Spleen (tissue), 11 donors: Measurements from ENCODE around the gene CMIP. TPM values are rescaled to one million over a fixed set of nuclear protein-coding genes. Genes with fewer than 3 reads are reported as not detected.

Experiments used
- DNase-seq: peaks from one replicate; pipeline ENCODE4 v3.0.0-alpha.2; 2020
- H3K27ac ChIP-seq, 8 donors: fragments of 200-600 bp; sonication (generic) in 7 of 8; 1 replicate in 4 of 8; 2 replicates in 4 of 8; pipeline versions ENCODE4 v1.5.0 to v1.8.0; 2016 to 2021; ENCODE audit warnings: inconsistent platforms in 4 of 8, mild to moderate bottlenecking in 4 of 8, moderate library complexity in 1 of 8
- H3K27me3 ChIP-seq, 7 donors: fragments of 200-600 bp; sonication (generic) in 6 of 7; replicated peaks in 1 of 7; 1 replicate in 4 of 7; 2 replicates in 3 of 7; pipeline versions ENCODE4 v1.5.0 to v1.8.0; 2016 to 2021; ENCODE audit warnings: inconsistent platforms in 3 of 7, mild to moderate bottlenecking in 1 of 7
- H3K36me3 ChIP-seq, 6 donors: fragments of 200-600 bp; sonication (generic) in 5 of 6; 1 replicate in 4 of 6; 2 replicates in 2 of 6; pipeline versions ENCODE4 v1.5.0 to v1.8.0; 2016 to 2021; ENCODE audit warnings: inconsistent platforms in 2 of 6
- H3K4me1 ChIP-seq, 6 donors: fragments of 200-600 bp; sonication (generic) in 5 of 6; 1 replicate in 3 of 6; 2 replicates in 3 of 6; pipeline versions ENCODE4 v1.5.0 to v1.8.0; 2016 to 2021; ENCODE audit warnings: inconsistent platforms in 3 of 6
- H3K4me3 ChIP-seq, 8 donors: fragments of 200-600 bp; sonication (generic) in 7 of 8; 1 replicate in 4 of 8; 2 replicates in 4 of 8; pipeline versions ENCODE4 v1.5.0 to v1.8.0; 2016 to 2021; ENCODE audit warnings: inconsistent platforms in 4 of 8, mild to moderate bottlenecking in 4 of 8, moderate library complexity in 2 of 8
- H3K9me3 ChIP-seq, 8 donors: fragments of 200-600 bp; sonication (generic) in 7 of 8; 1 replicate in 4 of 8; 2 replicates in 4 of 8; pipeline versions ENCODE4 v1.5.0 to v1.8.0; 2016 to 2021; ENCODE audit warnings: inconsistent platforms in 4 of 8
- POLR2A ChIP-seq, 3 donors: fragments of 450-650 bp; IDR thresholded peaks; one replicate each; pipeline ENCODE4 v1.5.1; 2017; ENCODE audit warnings: antibody characterized with exemption in 3 of 3, mild to moderate bottlenecking in 1 of 3
- POLR2AphosphoS5 ChIP-seq, 3 donors: sonication (generic); formaldehyde crosslinking; IDR thresholded peaks; one replicate each; pipeline ENCODE4 v1.5.1; 2017; ENCODE audit warnings: antibody characterized with exemption in 3 of 3
- WGBS, 5 donors: extraction: QIAGEN DNeasy Blood & Tissue Kit in 3 of 5; methylation state at CpG; one replicate each; pipeline versions ENCODE4 v1.1.5 to v1.1.7; 2013 to 2018; 5-methylcytosine and 5-hydroxymethylcytosine counted together
- intact Hi-C: fragments of 100-400 bp; cut with DNase I; formaldehyde crosslinking; loops from one replicate; pipeline ENCODE4 v1.15.0; 2023; ENCODE audit warnings: low total_unique reads
- polyA plus RNA-seq, 3 donors: library from polyadenylated mRNA; stranded (reverse); fragments of 200-250 nt; gene quantifications; one replicate each; pipeline ENCODE4 v1.2.1, GENCODE V29; 2013
- total RNA-seq, 7 donors: library from RNA; depleted of rRNA in 3 of 7; stranded (reverse); fragments of >200 nt in 3 of 7; fragmentation: NEBNext Ultra II Directional in 4 of 7; extraction: Animal tissue kit (Norgen Biotek cat#: 25700) in 4 of 7; gene quantifications; one replicate each; pipeline versions ENCODE4 v1.1.0 to v1.2.1, GENCODE V29; 2016 to 2021
- TF ChIP-seq, protein P1 (sequence below), 11 experiments: fragments of 200-600 bp in 7 of 11; fragments of 450-650 bp in 4 of 11; sonication (generic) in 4 of 11; IDR thresholded peaks in 8 of 11; conservative IDR thresholded peaks in 3 of 11; 1 replicate in 7 of 11; 2 replicates in 4 of 11; pipeline versions ENCODE4 v1.4.0 to v1.8.0; 2016 to 2021; ENCODE audit warnings: antibody characterized with exemption in 11 of 11, inconsistent platforms in 4 of 11, mild to moderate bottlenecking in 1 of 11
- donor health status: healthy with polysubstance abuse.
- donor health status: DM: no; HTN: no; CAD: no; lungs with moderate emphysema.
- donor health status: DM: no; HTN: no; CAD: no.
- donor health status: Bipolar disorder and iron deficiency.
- donor health status: healthy.
- donor health status: DM: no; HTN: no; CAD: no.
- donor health status: DM: yes; HTN: yes; CAD: no.

CMIP gene
- total and polyA plus RNA-seq, 10 donors = 6.0 to 107 (median 63.6) TPM

- H3K27me3 ChIP-seq = no peaks in the 10 kb centered on the region
- peak; percentile 72 for DNase-seq
- intact Hi-C loops = no loop called here
- TF ChIP-seq POLR2AphosphoS5 (IDR thresholded peaks at IDR 0.05) (peak in 1 of 3 donors; percentile 8), POLR2A (IDR thresholded peaks at IDR 0.05) (no peak)
- TF ChIP-seq, protein P1, sequence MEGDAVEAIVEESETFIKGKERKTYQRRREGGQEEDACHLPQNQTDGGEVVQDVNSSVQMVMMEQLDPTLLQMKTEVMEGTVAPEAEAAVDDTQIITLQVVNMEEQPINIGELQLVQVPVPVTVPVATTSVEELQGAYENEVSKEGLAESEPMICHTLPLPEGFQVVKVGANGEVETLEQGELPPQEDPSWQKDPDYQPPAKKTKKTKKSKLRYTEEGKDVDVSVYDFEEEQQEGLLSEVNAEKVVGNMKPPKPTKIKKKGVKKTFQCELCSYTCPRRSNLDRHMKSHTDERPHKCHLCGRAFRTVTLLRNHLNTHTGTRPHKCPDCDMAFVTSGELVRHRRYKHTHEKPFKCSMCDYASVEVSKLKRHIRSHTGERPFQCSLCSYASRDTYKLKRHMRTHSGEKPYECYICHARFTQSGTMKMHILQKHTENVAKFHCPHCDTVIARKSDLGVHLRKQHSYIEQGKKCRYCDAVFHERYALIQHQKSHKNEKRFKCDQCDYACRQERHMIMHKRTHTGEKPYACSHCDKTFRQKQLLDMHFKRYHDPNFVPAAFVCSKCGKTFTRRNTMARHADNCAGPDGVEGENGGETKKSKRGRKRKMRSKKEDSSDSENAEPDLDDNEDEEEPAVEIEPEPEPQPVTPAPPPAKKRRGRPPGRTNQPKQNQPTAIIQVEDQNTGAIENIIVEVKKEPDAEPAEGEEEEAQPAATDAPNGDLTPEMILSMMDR (IDR thresholded peaks at IDR 0.05 in 8 of 11, conservative IDR thresholded peaks at IDR 0.05 in 3 of 11) = no peak
- H3K4me1 ChIP-seq = peaks cover 3 to 44% (median 29%) of the 10 kb centered on the region in 6 donors
- H3K9me3 ChIP-seq = no peaks in the 10 kb centered on the region
- no peak overlapping the region for H3K4me3 ChIP-seq
- H3K27ac ChIP-seq = no peak overlapping the region
- peaks cover 0 to 36% (median 18%) of the 10 kb centered on the region in 6 donors for H3K36me3 ChIP-seq
- WGBS, 5 donors = 90 to 95% (median 91%) methylated on average over 11 to 16 of the region's 16 CpGs
Observed at GRCh38 chr16:81713295-81713772, 268.7 kb downstream of the CMIP start.

- no peak for TF ChIP-seq POLR2A (IDR thresholded peaks at IDR 0.05)
- TF ChIP-seq POLR2AphosphoS5 (IDR thresholded peaks at IDR 0.05) = no peak
- TF ChIP-seq, protein P1 (IDR thresholded peaks at IDR 0.05 in 8 of 11, conservative IDR thresholded peaks at IDR 0.05 in 3 of 11) = no peak
- no peak overlapping the region for H3K27ac ChIP-seq
- peaks cover 0 to 31% (median 14%) of the 10 kb centered on the region in 6 donors for H3K36me3 ChIP-seq
- DNase-seq = peak; percentile 66
- 92 to 95% (median 93%) methylated on average over 10 to 11 of the region's 11 CpGs for WGBS, 5 donors
- peaks cover 7 to 45% (median 34%) of the 10 kb centered on the region in 6 donors for H3K4me1 ChIP-seq
- H3K4me3 ChIP-seq = no peak overlapping the region
- no peaks in the 10 kb centered on the region for H3K27me3 ChIP-seq
- intact Hi-C loops = no loop called here
- H3K9me3 ChIP-seq = no peaks in the 10 kb centered on the region
Observed at GRCh38 chr16:81713796-81714195, 269.2 kb downstream of the CMIP start.

GRCh38 chr16:81714583-81714982, 270.0 kb downstream of the CMIP start:
- intact Hi-C loops = no loop called here
- peaks cover 9 to 51% (median 37%) of the 10 kb centered on the region in 6 donors for H3K4me1 ChIP-seq
- peak; percentile 53 for DNase-seq
- H3K36me3 ChIP-seq = peaks cover 0 to 23% (median 6%) of the 10 kb centered on the region in 6 donors
- H3K27me3 ChIP-seq = no peaks in the 10 kb centered on the region
- TF ChIP-seq, protein P1 (IDR thresholded peaks at IDR 0.05 in 8 of 11, conservative IDR thresholded peaks at IDR 0.05 in 3 of 11) = no peak
- no peak for TF ChIP-seq POLR2AphosphoS5 (IDR thresholded peaks at IDR 0.05)
- TF ChIP-seq POLR2A (IDR thresholded peaks at IDR 0.05) = no peak
- peak overlapping the region in 4 of 8 donors; percentile 70 to 79 (median 74) for H3K27ac ChIP-seq
- H3K4me3 ChIP-seq = no peak overlapping the region
- H3K9me3 ChIP-seq = no peaks in the 10 kb centered on the region
- WGBS, 5 donors = 84 to 97% (median 94%) methylated on average over 7 of the region's 7 CpGs

DNA sequence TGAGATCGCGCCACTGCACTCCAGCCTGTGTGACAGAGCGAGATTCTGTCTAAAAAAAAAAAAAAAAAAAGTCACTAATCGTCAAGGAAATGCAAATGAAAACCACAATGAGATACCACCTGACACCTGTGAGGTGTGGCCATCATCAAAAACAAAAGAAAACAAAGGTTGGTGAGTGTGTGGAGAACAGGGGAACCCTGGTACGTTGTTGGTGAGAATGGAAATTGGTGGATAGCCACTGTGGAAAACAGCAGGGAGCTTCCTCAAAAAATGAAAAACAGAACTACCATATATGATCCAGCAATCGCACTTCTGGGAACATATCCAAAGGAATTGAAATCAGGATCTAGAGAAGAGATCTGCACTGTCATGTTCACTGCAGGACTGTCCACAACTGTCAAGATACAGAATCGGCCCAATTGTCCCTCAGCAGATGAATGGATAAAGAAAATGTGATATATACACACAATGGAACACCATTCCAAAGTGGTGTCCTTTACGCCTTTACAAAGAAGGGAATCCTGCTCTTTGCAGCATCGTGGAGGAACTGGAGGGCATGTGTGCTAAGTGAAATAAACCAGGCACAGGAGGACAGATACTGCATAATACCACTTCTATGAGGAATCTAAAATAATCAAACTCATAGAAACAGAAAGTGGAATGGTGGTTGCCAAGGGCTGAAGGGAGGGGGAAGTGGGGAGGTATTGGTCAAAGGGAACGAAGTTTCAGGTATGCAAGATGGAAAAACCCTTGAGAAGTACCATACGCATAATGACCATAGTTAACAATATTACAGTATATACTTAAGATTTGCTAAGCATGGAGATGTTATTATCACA, 271.0 kb downstream of the CMIP start:
- Histone ChIP-seq H3K4me1 (peaks cover 9 to 56% (median 37%) of the 10 kb centered on the region in 6 donors), H3K27me3 (no peaks in the 10 kb centered on the region), H3K4me3 (peak overlapping the region in 1 of 8 donors; percentile 38), H3K9me3 (peaks cover 0 to 5% (median 2%) of the 10 kb centered on the region in 8 donors), H3K27ac (peak overlapping the region in 7 of 8 donors; percentile 24 to 79 (median 70)), H3K36me3 (peaks cover 0 to 13% (median 0%) of the 10 kb centered on the region in 6 donors)
- DNase-seq = no peak
- TF ChIP-seq, protein P1 (IDR thresholded peaks at IDR 0.05 in 8 of 11, conservative IDR thresholded peaks at IDR 0.05 in 3 of 11) = no peak
- TF ChIP-seq POLR2A (IDR thresholded peaks at IDR 0.05) (no peak), POLR2AphosphoS5 (IDR thresholded peaks at IDR 0.05) (no peak)
- intact Hi-C loops = no loop called here
- WGBS, 5 donors = 50 to 67% (median 55%) methylated on average over 11 of the region's 11 CpGs
